Breast epithelium (tissue), 3 donors: ENCODE measurements around the gene ALDH1A2.

Source experiments
- CTCF ChIP-seq, 3 donors: fragments of 450-650 bp; IDR thresholded peaks; one replicate each; pipeline ENCODE4 v1.5.1; 2016 to 2017; ENCODE audit warnings: antibody characterized with exemption in 3 of 3, mild to moderate bottlenecking in 3 of 3, moderate library complexity in 3 of 3
- POLR2A ChIP-seq: fragments of 450-650 bp; IDR thresholded peaks from one replicate; pipeline ENCODE4 v1.6.1; 2016; ENCODE audit warnings: antibody characterized with exemption, mild to moderate bottlenecking, moderate library complexity

GRCh38 chr15:57943754-57944420 is 121.6 kb downstream of the ALDH1A2 start:
- TF ChIP-seq CTCF (IDR thresholded peaks at IDR 0.05) (no peak), POLR2A (no peak)
